H1 (cell line): ENCODE measurements around the gene STXBP2. TPM values are rescaled to one million over a fixed set of nuclear protein-coding genes. Genes with fewer than 3 reads are reported as not detected.

Experiments used
- CTCF ChIA-PET: fragments of 300-600 bp; sonication (Branson Sonifier 250); formaldehyde crosslinking; loops from one replicate; lab custom pipeline; 2021; ENCODE audit not compliant: partially characterized antibody; lab: Charles Lee
- POLR2A ChIA-PET: fragments of 300-600 bp; sonication (Branson Sonifier 250); formaldehyde crosslinking; loops from one replicate; lab custom pipeline; 2021; ENCODE audit warnings: inconsistent platforms; ENCODE audit not compliant: partially characterized antibody; lab: Charles Lee
- DNase-seq, 2 experiments: peaks; one replicate each; pipeline versions ENCODE4 v3.0.0 to v3.0.0-alpha.2; 2010 to 2022; ENCODE audit warnings: low spot score in 2 of 2, low read depth in 1 of 2, mixed read lengths in 1 of 2
- FAIRE-seq: peaks from 2 replicates; lab custom pipeline; 2011; peaks lifted over from hg19 to GRCh38; lab: Jason Lieb, UNC
- H2AFZ ChIP-seq: 2 replicates; pipeline ENCODE4 v1.8.1; 2012; ENCODE audit warnings: low read length, inconsistent platforms
- H2AK5ac ChIP-seq: 2 replicates; pipeline ENCODE4 v1.6.1; 2013; ENCODE audit warnings: low read depth, low read length
- H2BK120ac ChIP-seq: replicated peaks from 2 replicates; pipeline ENCODE3; 2013; ENCODE audit warnings: low read depth, low read length, inconsistent platforms
- H2BK12ac ChIP-seq: 2 replicates; pipeline ENCODE4 v1.6.1; 2013; ENCODE audit warnings: low read depth, low read length
- H2BK15ac ChIP-seq: 2 replicates; pipeline ENCODE4 v1.6.1; 2013; ENCODE audit warnings: low read length
- H2BK20ac ChIP-seq: 2 replicates; pipeline ENCODE4 v1.6.1; 2013; ENCODE audit warnings: low read length
- H2BK5ac ChIP-seq: 2 replicates; pipeline ENCODE4 v1.6.1; 2013; ENCODE audit warnings: low read depth, low read length
- H3K14ac ChIP-seq: 2 replicates; pipeline ENCODE4 v1.6.1; 2013; ENCODE audit warnings: inconsistent platforms; ENCODE audit not compliant: insufficient read length
- H3K18ac ChIP-seq: 2 replicates; pipeline ENCODE4 v1.6.1; 2013; ENCODE audit warnings: low read length; ENCODE audit errors: extremely low read depth
- H3K23ac ChIP-seq: 2 replicates; pipeline ENCODE4 v1.6.1; 2013; ENCODE audit warnings: inconsistent platforms; ENCODE audit not compliant: insufficient read length
- H3K23me2 ChIP-seq: 2 replicates; pipeline ENCODE4 v1.6.1; 2013; ENCODE audit warnings: low read depth, low read length
- H3K27ac ChIP-seq: 2 replicates; pipeline ENCODE4 v1.6.1; 2011; ENCODE audit warnings: low read depth, low read length, inconsistent platforms
- H3K27me3 ChIP-seq, 4 experiments: replicated peaks in 1 of 4; 1 replicate in 1 of 4; 2 replicates in 3 of 4; pipeline versions ENCODE4 v1.6.1 to v1.8.1; 2011 to 2013; ENCODE audit warnings: low read length in 3 of 4, mild to moderate bottlenecking in 3 of 4, inconsistent platforms in 2 of 4, mixed read lengths in 2 of 4, moderate library complexity in 1 of 4; ENCODE audit not compliant: control insufficient read depth in 3 of 4, insufficient read depth in 3 of 4; ENCODE audit errors: extremely low read depth in 1 of 4
- H3K36me3 ChIP-seq, 4 experiments: 2 replicates each; pipeline versions ENCODE4 v1.6.1 to v1.8.1; 2011 to 2013; ENCODE audit warnings: mild to moderate bottlenecking in 4 of 4, low read length in 3 of 4, moderate library complexity in 2 of 4, control low read depth in 1 of 4, inconsistent platforms in 1 of 4; ENCODE audit not compliant: insufficient read depth in 4 of 4, control insufficient read depth in 2 of 4
- H3K4ac ChIP-seq: replicated peaks from 2 replicates; pipeline ENCODE3; 2013; ENCODE audit warnings: low read length, low read depth, mixed read lengths, inconsistent platforms; ENCODE audit not compliant: insufficient read length
- H3K4me1 ChIP-seq, 4 experiments: replicated peaks in 1 of 4; 1 replicate in 1 of 4; 2 replicates in 3 of 4; pipeline versions ENCODE4 v1.6.1 to v1.8.1; 2011 to 2013; ENCODE audit warnings: low read length in 3 of 4, inconsistent platforms in 2 of 4, mixed read lengths in 1 of 4; ENCODE audit not compliant: insufficient read depth in 4 of 4, control insufficient read depth in 3 of 4
- H3K4me2 ChIP-seq, 2 experiments: 2 replicates each; pipeline versions ENCODE4 v1.6.1 to v1.8.1; 2011 to 2013; ENCODE audit warnings: low read depth in 2 of 2, low read length in 2 of 2, control low read depth in 1 of 2, inconsistent platforms in 1 of 2, mild to moderate bottlenecking in 1 of 2; ENCODE audit not compliant: insufficient read depth in 1 of 2
- H3K4me3 ChIP-seq, 4 experiments: fragments of 200-600, 300-600 bp in 1 of 4; sonication (generic), shearing (Covaris generic), sonication (Bioruptor Twin) in 1 of 4; 2 replicates each; pipeline versions ENCODE4 v1.5.1 to v1.8.1; 2011 to 2016; ENCODE audit warnings: low read length in 4 of 4, low read depth in 3 of 4, control low read depth in 2 of 4, inconsistent platforms in 2 of 4, mild to moderate bottlenecking in 2 of 4, mixed read lengths in 1 of 4, moderate library complexity in 1 of 4; ENCODE audit not compliant: insufficient read depth in 2 of 4; ENCODE audit errors: extremely low read depth in 1 of 4
- H3K56ac ChIP-seq: replicated peaks from 2 replicates; pipeline ENCODE3; 2013; ENCODE audit warnings: low read depth, mild to moderate bottlenecking, mixed read lengths, low read length, inconsistent platforms; ENCODE audit not compliant: insufficient read length
- H3K79me1 ChIP-seq: 2 replicates; pipeline ENCODE4 v1.6.1; 2013; ENCODE audit warnings: low read depth, low read length, control low read depth
- H3K79me2 ChIP-seq, 2 experiments: 2 replicates each; pipeline versions ENCODE4 v1.6.1 to v1.8.1; 2012 to 2013; ENCODE audit warnings: low read length in 2 of 2, mild to moderate bottlenecking in 2 of 2, inconsistent platforms in 1 of 2; ENCODE audit not compliant: insufficient read depth in 2 of 2, control insufficient read depth in 1 of 2
- H3K9ac ChIP-seq, 4 experiments: replicated peaks in 1 of 4; 1 replicate in 1 of 4; 2 replicates in 3 of 4; pipeline versions ENCODE4 v1.6.1 to v1.8.1; 2011 to 2013; ENCODE audit warnings: low read depth in 3 of 4, low read length in 3 of 4, control low read depth in 2 of 4, mild to moderate bottlenecking in 2 of 4, moderate library complexity in 2 of 4, inconsistent platforms in 1 of 4; ENCODE audit errors: extremely low read depth in 1 of 4
- H3K9me3 ChIP-seq, 2 experiments: 2 replicates each; pipeline versions ENCODE4 v1.6.1 to v1.8.1; 2012 to 2013; ENCODE audit warnings: mild to moderate bottlenecking in 2 of 2, moderate library complexity in 2 of 2, control low read depth in 1 of 2, inconsistent platforms in 1 of 2, low read depth in 1 of 2, low read length in 1 of 2, mixed read lengths in 1 of 2; ENCODE audit not compliant: insufficient read depth in 2 of 2
- H4K20me1 ChIP-seq, 2 experiments: replicated peaks in 1 of 2; 2 replicates each; pipeline versions ENCODE3 to v1.8.1; 2011 to 2013; ENCODE audit warnings: inconsistent platforms in 2 of 2, low read length in 2 of 2, mild to moderate bottlenecking in 1 of 2; ENCODE audit not compliant: insufficient read depth in 2 of 2, control insufficient read depth in 1 of 2
- H4K5ac ChIP-seq: 2 replicates; pipeline ENCODE4 v1.6.1; 2013; ENCODE audit warnings: low read length, low read depth, mixed read lengths, inconsistent platforms; ENCODE audit not compliant: insufficient read length
- H4K8ac ChIP-seq: 2 replicates; pipeline ENCODE4 v1.8.0; 2013; ENCODE audit warnings: mild to moderate bottlenecking, moderate library complexity, low read length, inconsistent platforms; ENCODE audit not compliant: insufficient read depth; ENCODE audit errors: extremely low read depth
- H4K91ac ChIP-seq: replicated peaks from 2 replicates; pipeline ENCODE3; 2013; ENCODE audit warnings: low read length, mixed read lengths, inconsistent platforms; ENCODE audit not compliant: insufficient read length
- ASH2L ChIP-seq: fragments of 200-600, 300-600 bp; sonication (generic); IDR thresholded peaks from one replicate; pipeline ENCODE4 v1.7.1; 2017; ENCODE audit warnings: low read length
- EP300 ChIP-seq, 2 experiments: IDR thresholded peaks; 1 replicate in 1 of 2; 2 replicates in 1 of 2; pipeline ENCODE4 v1.6.1; 2011 to 2012; ENCODE audit warnings: low read depth in 2 of 2, low read length in 2 of 2, mild to moderate bottlenecking in 2 of 2, borderline replicate concordance in 1 of 2, inconsistent platforms in 1 of 2, moderate library complexity in 1 of 2
- HDAC2 ChIP-seq, 2 experiments: fragments of 300-600 bp in 1 of 2; sonication (generic) in 1 of 2; IDR thresholded peaks; 2 replicates each; pipeline ENCODE4 v1.6.1; 2011 to 2012; ENCODE audit warnings: low read depth in 2 of 2, low read length in 2 of 2, mild to moderate bottlenecking in 2 of 2, moderate library complexity in 2 of 2, borderline replicate concordance in 1 of 2, inconsistent platforms in 1 of 2
- NANOG ChIP-seq: IDR thresholded peaks from 2 replicates; pipeline ENCODE4 v1.6.1; 2011; ENCODE audit warnings: low read length, low read depth, mild to moderate bottlenecking, inconsistent platforms; ENCODE audit not compliant: insufficient read depth, poor library complexity, severe bottlenecking
- NRF1 ChIP-seq: IDR thresholded peaks from 2 replicates; pipeline ENCODE4 v1.6.1; 2011; ENCODE audit warnings: mild to moderate bottlenecking, low read depth, low read length, improper control_type of control experiment
- SIN3A ChIP-seq, 2 experiments: IDR thresholded peaks in 1 of 2; conservative IDR thresholded peaks in 1 of 2; 2 replicates each; pipeline ENCODE4 v1.6.1; 2011 to 2012; ENCODE audit warnings: low read length in 2 of 2, improper control_type of control experiment in 1 of 2, low read depth in 1 of 2, mild to moderate bottlenecking in 1 of 2
- SP4 ChIP-seq: IDR thresholded peaks from 2 replicates; pipeline ENCODE4 v1.6.1; 2012; ENCODE audit warnings: low read length, inconsistent platforms
- TBP ChIP-seq: IDR thresholded peaks from 2 replicates; pipeline ENCODE4 v1.6.1; 2011; ENCODE audit warnings: low read depth, low read length, improper control_type of control experiment
- YY1 ChIP-seq: IDR thresholded peaks from 2 replicates; pipeline ENCODE4 v1.6.1; 2011; ENCODE audit warnings: low read depth, mild to moderate bottlenecking, low read length
- WGBS, 2 experiments: shearing (Covaris generic) in 1 of 2; methylation state at CpG; one replicate each; pipeline versions ENCODE4 v1.1.6 to v1.1.7; 2013 to 2015; ENCODE audit warnings: low lambda C conversion rate in 2 of 2, mixed read lengths in 2 of 2, inconsistent platforms in 1 of 2, low coverage in 1 of 2, missing lambda C conversion rate in 1 of 2; ENCODE audit not compliant: insufficient replicate concordance in 2 of 2, insufficient coverage in 1 of 2, insufficient read length in 1 of 2; ENCODE audit errors: extremely low coverage in 1 of 2, missing lambda C conversion rate in 1 of 2; 5-methylcytosine and 5-hydroxymethylcytosine counted together
- polyA plus RNA-seq, 7 experiments: library from polyadenylated mRNA; depleted of rRNA in 3 of 7; stranded (reverse) in 5 of 7; unstranded in 2 of 7; fragments of >200 nt in 5 of 7; fragments of 200-250 nt in 2 of 7; gene quantifications; 1 replicate in 5 of 7; 2 replicates in 1 of 7; 4 replicates in 1 of 7; pipeline versions ENCODE4 v1.2.1 to v1.2.3, GENCODE V29; 2011 to 2013; ENCODE audit warnings: missing spikeins in 2 of 7, mixed read lengths in 2 of 7
- total RNA-seq: library from RNA; stranded (reverse); fragmentation: NEBNext Ultra II Directional; extraction: Animal tissue kit (Norgen Biotek cat#: 25700); gene quantifications from 2 replicates; pipeline ENCODE4 v1.2.1, GENCODE V29; 2021

STXBP2 gene
- total and polyA plus RNA-seq, 2 of the 8 experiments (the other 6 are each of a cell fraction or from before 2014, with no cell fraction given) = 52.9 to 53.8 TPM

DNA sequence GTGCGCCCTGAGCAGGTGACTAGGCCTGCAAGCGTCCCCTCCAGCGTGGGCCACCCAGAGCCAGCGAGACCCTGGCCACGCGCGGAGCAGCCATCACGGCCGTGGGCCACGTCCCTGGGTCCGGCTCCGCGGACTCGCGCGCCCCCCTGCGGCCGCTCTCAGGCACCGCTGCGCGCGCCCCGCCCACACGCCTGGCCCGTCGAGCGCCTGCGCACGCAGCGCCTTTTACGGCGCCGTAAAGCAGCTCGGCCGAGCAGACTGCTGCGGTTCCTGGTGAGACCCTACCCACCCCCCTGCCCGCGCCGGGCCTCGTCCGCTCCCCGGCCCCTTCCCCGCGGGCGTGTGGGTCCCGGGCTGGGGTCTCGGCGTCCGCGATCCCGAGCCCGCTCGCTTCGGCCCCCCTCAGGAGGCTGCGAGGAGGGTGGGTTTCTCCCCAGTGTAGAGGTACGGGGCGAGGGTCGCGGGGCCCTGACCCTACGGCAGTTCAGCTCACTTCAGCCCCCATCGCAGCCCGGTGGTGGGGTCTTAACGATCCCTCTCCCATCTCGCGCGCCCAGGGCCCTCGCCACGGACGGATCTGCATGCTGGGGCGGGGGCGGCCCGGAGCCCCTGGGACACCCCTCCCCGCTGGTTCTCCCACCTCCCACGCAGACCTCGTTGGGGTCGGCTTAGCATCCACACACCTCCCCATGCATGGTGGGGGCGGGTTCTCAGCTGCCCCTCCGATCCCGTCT, 43.9 kb downstream of the STXBP2 start, which contains the start of gene TRAPPC5:
TSS of gene TRAPPC5 (plus strand) at position 228 of the 734 bp plus-strand sequence. CDS start 1,421 bp downstream, outside the sequence.
- H3K56ac ChIP-seq = peak within 1 kb of the TSS; percentile 90
- peak within 1 kb of the TSS; percentile 80 for H4K8ac ChIP-seq
- peaks cover 0 to 12% (median 6%) of the 10 kb centered on the region in 4 experiments; a peak in 4 of 8 replicates for H3K36me3 ChIP-seq
- peaks cover 0 to 6% (median 4%) of the 10 kb centered on the region in 4 experiments; a peak in 5 of 7 replicates for H3K4me1 ChIP-seq
- H3K23me2 ChIP-seq = peaks cover 8% of the 10 kb centered on the region; the same call in 1 of the 2 replicates
- FAIRE-seq (no peak), DNase-seq (peak; percentile 41 to 93)
- H2BK15ac ChIP-seq = peak within 1 kb of the TSS; percentile 5; the same call in 1 of the 2 replicates
- H3K4me3 ChIP-seq = peak within 1 kb of the TSS; percentile 53 to 98 (median 80)
- H2BK120ac ChIP-seq = no peak within 1 kb of the TSS
- H4K91ac ChIP-seq = no peak within 1 kb of the TSS
- H3K9me3 ChIP-seq = no peaks in the 10 kb centered on the region
- peak within 1 kb of the TSS; percentile 92; the same call in 1 of the 2 replicates for H2AFZ ChIP-seq
- 2% methylated on average over 50 of the region's 79 CpGs; no CpG with 5 or more reads in 1 of the 2 experiments for WGBS, 2 experiments
- H2BK12ac ChIP-seq = peak within 1 kb of the TSS; percentile 4; the same call in 1 of the 2 replicates
- peak within 1 kb of the TSS; percentile 34; the same call in 1 of the 2 replicates for H3K27ac ChIP-seq
- no peak within 1 kb of the TSS for H3K23ac ChIP-seq
- H3K4me2 ChIP-seq = peak within 1 kb of the TSS; percentile 57 to 80
- peak within 1 kb of the TSS; percentile 71 for H3K18ac ChIP-seq
- peak within 1 kb of the TSS; percentile 2 for H2BK5ac ChIP-seq
- H4K5ac ChIP-seq = peak within 1 kb of the TSS; percentile 51
- H4K20me1 ChIP-seq = peaks cover 0 to 8% of the 10 kb centered on the region in 2 experiments
- no peak within 1 kb of the TSS for H2BK20ac ChIP-seq
- H3K4ac ChIP-seq = peak within 1 kb of the TSS; percentile 76
- CTCF ChIA-PET = interaction anchor here (0.7 to 2.5 kb wide), 43 partner anchors 10 to 326 kb away, joined by 3 to 36 read pairs (median 5); partner anchors contain the start of genes CD209, RETN and ZNF358
- POLR2A ChIA-PET = interaction anchor here (0.6 to 2.1 kb wide), 10 partner anchors 10 to 195 kb away, joined by 3 to 11 read pairs (median 4); no protein-coding TSS in a partner anchor
- H3K9ac ChIP-seq = peak within 1 kb of the TSS in 3 of 4 experiments; percentile 48 to 74 (median 60); a peak in 5 of 7 replicates
- H2AK5ac ChIP-seq = no peak within 1 kb of the TSS
- peaks cover 0 to 6% of the 10 kb centered on the region in 2 experiments; a peak in 1 of 4 replicates for H3K79me2 ChIP-seq
- peaks cover 4% of the 10 kb centered on the region for H3K79me1 ChIP-seq
- H3K14ac ChIP-seq = no peak within 1 kb of the TSS
- H3K27me3 ChIP-seq = peaks cover 0 to 8% (median 3%) of the 10 kb centered on the region in 4 experiments; a peak in 2 of 7 replicates
- peak in 1 of 2 experiments; percentile 71; a peak in 1 of 4 replicates for TF ChIP-seq SIN3A (conservative IDR thresholded peaks at IDR 0.05 in 1 of 2, IDR thresholded peaks at IDR 0.05 in 1 of 2; ENCODE audit: low read depth in 1 of 2, low read length in 2 of 2)
- peak in 1 of 2 experiments; percentile 27; a peak in 1 of 3 replicates for TF ChIP-seq EP300 (IDR thresholded peaks at IDR 0.05; ENCODE audit: borderline replicate concordance in 1 of 2, low read depth in 2 of 2, low read length in 2 of 2)
- TF ChIP-seq TBP = peak; percentile 19; the same call in 1 of the 2 replicates
- TF ChIP-seq HDAC2 (IDR thresholded peaks at IDR 0.05; ENCODE audit: borderline replicate concordance in 1 of 2, low read depth in 2 of 2, low read length in 2 of 2) = peak; percentile 75 to 76; a peak in 3 of 4 replicates
- peak; percentile 56 for TF ChIP-seq ASH2L
- peak; percentile 69; the same call in 1 of the 2 replicates for TF ChIP-seq YY1
- TF ChIP-seq NRF1 = peak; percentile 88
- TF ChIP-seq SP4 = no peak
- TF ChIP-seq NANOG = peak; percentile 2
